Measurements from ENCODE around the gene SLC66A2. TPM values are rescaled to one million over a fixed set of nuclear protein-coding genes. Genes with fewer than 3 reads are reported as not detected.

Gene SLC66A2
- total RNA-seq, 1 donor from 2014 or later: 30.5 TPM

DNA sequence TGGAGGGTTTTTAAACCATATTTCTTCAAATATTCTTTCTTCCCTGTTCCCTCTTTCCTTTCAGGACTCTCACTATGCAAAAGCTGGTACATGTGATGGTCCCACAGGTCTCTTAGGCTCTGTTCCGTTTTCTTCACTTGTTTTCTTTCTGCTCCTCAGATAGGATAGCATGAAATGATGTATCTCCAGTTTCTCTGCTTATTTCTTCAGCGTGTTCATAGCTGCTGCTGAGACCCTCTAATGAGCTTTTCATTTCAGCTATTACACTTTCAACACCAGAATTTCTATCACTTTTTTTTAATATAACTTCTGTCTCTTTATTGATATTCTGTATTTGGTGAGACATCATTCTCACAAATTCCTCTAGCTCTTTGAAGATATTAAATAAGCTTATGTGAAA, 89.8 kb downstream of the SLC66A2 start:
- TF ChIP-seq, protein P1, sequence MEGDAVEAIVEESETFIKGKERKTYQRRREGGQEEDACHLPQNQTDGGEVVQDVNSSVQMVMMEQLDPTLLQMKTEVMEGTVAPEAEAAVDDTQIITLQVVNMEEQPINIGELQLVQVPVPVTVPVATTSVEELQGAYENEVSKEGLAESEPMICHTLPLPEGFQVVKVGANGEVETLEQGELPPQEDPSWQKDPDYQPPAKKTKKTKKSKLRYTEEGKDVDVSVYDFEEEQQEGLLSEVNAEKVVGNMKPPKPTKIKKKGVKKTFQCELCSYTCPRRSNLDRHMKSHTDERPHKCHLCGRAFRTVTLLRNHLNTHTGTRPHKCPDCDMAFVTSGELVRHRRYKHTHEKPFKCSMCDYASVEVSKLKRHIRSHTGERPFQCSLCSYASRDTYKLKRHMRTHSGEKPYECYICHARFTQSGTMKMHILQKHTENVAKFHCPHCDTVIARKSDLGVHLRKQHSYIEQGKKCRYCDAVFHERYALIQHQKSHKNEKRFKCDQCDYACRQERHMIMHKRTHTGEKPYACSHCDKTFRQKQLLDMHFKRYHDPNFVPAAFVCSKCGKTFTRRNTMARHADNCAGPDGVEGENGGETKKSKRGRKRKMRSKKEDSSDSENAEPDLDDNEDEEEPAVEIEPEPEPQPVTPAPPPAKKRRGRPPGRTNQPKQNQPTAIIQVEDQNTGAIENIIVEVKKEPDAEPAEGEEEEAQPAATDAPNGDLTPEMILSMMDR (IDR thresholded peaks at IDR 0.05; ENCODE audit: insufficient read depth, low read length, poor library complexity, severe bottlenecking): no peak
- no peak for DNase-seq (ENCODE audit: low read depth)
- no peak overlapping the region for H3K4me3 ChIP-seq (ENCODE audit: low read depth, low read length)
- H3K27me3 ChIP-seq (ENCODE audit: control insufficient read depth, insufficient read depth, low read length): no peaks in the 10 kb centered on the region
- no peaks in the 10 kb centered on the region for H3K36me3 ChIP-seq (ENCODE audit: control insufficient read depth, insufficient read depth, low read length)

DNA sequence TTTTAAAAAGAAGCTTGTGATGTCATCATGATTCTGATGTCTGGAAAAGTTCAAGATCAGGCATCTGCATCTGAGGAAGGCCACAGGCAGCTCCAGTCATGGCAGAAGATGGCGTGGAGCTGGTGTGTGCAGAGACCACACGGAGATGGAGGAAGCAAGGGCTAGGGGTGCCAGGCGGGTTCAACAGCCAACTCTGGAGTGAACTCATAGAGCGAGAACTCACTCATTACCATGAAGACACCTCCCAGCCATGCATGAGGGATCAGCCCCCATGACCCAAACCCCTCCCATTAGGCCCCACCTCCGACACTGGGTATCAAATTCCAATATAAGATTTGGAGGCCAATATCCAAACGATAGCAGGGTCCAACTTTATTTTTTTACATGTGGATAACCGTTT, 92.1 kb downstream of the SLC66A2 start:
- no peak for DNase-seq (ENCODE audit: low read depth)
- Histone ChIP-seq H3K36me3 (ENCODE audit: control insufficient read depth, insufficient read depth, low read length) (no peaks in the 10 kb centered on the region), H3K27me3 (ENCODE audit: control insufficient read depth, insufficient read depth, low read length) (no peaks in the 10 kb centered on the region), H3K4me3 (ENCODE audit: low read depth, low read length) (no peak overlapping the region)
- TF ChIP-seq, protein P1 (IDR thresholded peaks at IDR 0.05; ENCODE audit: insufficient read depth, low read length, poor library complexity, severe bottlenecking): no peak

DNA sequence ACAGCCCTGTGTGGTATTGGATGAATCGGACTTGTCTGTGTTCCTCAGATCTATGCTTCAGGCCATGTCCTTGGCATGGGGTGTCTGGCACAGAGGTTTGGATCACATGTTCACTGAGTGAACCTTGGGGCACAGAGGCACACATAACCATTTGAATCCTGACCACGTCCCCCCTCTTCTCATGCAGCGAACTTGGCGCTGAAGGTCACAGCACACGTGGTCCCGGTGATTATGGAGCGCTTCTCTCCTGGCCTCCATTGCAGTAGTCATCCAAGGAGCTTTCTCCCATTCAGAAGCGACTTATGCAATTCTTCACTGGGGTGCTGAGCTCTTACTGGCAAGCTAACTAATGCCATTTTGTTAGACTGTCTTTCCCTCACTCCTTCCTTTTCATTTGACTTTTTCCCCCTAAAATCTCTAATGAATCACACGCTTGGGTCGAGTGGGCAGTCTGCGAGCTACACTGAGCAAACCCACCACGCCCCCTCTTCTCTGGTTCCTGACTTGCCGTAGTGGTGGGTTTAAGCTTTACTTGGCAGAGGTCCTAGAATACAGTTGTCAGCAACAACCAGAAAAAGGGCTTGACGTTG, 94.3 kb downstream of the SLC66A2 start:
- H3K27me3 ChIP-seq (ENCODE audit: control insufficient read depth, insufficient read depth, low read length): no peaks in the 10 kb centered on the region
- no peak overlapping the region for H3K4me3 ChIP-seq (ENCODE audit: low read depth, low read length)
- no peaks in the 10 kb centered on the region for H3K36me3 ChIP-seq (ENCODE audit: control insufficient read depth, insufficient read depth, low read length)
- DNase-seq (ENCODE audit: low read depth): no peak
- TF ChIP-seq, protein P1 (IDR thresholded peaks at IDR 0.05; ENCODE audit: insufficient read depth, low read length, poor library complexity, severe bottlenecking): no peak

DNA sequence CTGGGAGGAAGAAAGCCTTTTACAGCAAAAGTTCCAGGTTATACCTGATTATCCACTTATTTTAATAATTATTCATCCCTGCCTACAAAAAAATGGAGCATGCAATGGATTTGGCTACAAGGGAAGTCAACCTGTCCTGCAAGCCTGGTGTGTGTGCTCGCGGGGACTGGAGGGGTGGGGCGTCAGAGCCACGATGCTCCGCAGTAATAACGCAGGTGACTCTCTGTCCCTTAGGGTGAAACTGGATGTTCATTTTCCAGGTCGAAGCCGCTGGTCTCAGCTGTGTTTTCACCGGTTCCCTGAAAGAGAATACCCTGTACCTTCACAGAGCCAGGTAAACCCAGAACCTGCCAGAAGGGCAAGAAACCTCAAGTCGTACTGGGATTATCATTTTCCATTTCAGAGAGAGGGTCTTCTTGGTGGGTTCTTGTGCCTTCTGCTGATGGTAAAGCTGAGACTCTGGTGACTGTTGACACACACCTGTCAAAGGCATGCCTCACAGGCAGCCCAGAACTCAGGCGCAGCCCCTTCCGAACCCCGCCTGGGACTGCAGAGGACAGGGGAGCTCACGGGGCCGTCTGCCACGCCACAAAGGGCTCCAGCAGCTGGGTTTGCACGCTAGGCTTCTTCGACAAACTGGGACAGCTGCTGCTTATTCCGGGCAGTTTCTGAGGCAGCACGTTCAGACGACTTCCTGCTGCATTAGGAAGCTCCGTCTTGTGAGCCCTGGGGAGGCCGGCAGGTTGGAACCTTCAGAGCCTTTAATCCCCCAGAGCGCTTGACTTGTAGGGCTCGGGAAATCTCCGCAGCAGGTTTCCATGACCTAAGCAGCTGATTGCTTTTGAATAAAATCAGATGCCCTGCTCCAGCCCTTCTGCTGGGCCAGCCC, 95.1 kb downstream of the SLC66A2 start:
- no peak overlapping the region for H3K4me3 ChIP-seq (ENCODE audit: low read depth, low read length)
- H3K27me3 ChIP-seq (ENCODE audit: control insufficient read depth, insufficient read depth, low read length): no peaks in the 10 kb centered on the region
- H3K36me3 ChIP-seq (ENCODE audit: control insufficient read depth, insufficient read depth, low read length): no peaks in the 10 kb centered on the region
- DNase-seq (ENCODE audit: low read depth): no peak
- TF ChIP-seq, protein P1 (IDR thresholded peaks at IDR 0.05; ENCODE audit: insufficient read depth, low read length, poor library complexity, severe bottlenecking): no peak

DNA sequence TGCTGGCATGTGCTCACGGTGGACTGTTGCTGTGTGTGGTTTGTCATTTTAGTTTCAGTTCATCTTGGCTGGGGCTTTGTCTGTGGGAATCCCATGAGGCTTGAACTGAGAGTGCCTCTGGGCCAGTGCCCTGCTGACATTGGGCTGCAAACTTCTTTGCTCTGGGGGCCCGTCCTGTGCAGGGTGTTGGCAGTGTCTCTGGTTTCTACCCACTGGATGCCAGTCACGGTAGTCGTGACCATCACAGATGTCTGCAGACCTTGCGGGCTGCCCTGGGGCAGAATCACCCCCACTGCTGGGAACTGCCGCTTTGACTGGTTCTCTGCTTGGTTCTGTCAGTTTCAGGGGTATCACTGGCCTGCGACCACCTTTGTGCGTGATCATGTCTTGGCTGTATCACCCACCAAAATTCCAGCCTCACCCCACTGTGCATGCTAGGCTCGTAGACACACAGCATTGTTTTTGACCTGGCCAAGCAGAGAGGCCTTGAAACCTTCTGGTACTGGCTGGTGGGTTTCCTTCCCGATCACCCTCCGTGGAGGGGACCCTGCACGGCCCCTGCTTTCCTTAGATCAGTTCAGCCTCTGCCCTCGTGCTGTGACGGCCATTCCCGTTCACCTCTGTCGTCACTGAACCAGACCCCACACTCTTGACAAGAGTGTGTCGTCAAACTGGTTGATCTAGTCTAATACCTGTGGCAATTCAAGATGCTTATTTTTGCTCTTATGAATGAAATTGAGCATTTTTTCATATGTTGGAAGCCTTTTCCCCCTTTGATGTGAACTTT, 96.1 kb downstream of the SLC66A2 start:
- Histone ChIP-seq H3K36me3 (ENCODE audit: control insufficient read depth, insufficient read depth, low read length) (no peaks in the 10 kb centered on the region), H3K27me3 (ENCODE audit: control insufficient read depth, insufficient read depth, low read length) (no peaks in the 10 kb centered on the region), H3K4me3 (ENCODE audit: low read depth, low read length) (no peak overlapping the region)
- no peak for DNase-seq (ENCODE audit: low read depth)
- TF ChIP-seq, protein P1 (IDR thresholded peaks at IDR 0.05; ENCODE audit: insufficient read depth, low read length, poor library complexity, severe bottlenecking): no peak
